Hepatocyte (in vitro differentiated cells): ENCODE measurements around the gene DCAF11.

Experiments used
- CTCF ChIP-seq: fragments of 200-600 bp; sonication (generic); IDR thresholded peaks from 2 replicates; pipeline ENCODE4 v1.5.1; 2016; ENCODE audit warnings: antibody characterized with exemption, mild to moderate bottlenecking; ENCODE audit not compliant: poor library complexity
- EZH2 ChIP-seq: fragments of 200-600 bp; sonication (generic); IDR thresholded peaks from 2 replicates; pipeline ENCODE4 v1.6.1; 2016; ENCODE audit warnings: antibody characterized with exemption, mild to moderate bottlenecking, borderline replicate concordance

- TF ChIP-seq CTCF (no peak), EZH2 (no peak)
Observed at GRCh38 chr14:24080888-24081738, 33.5 kb upstream of the DCAF11 start.
